Pancreas (tissue), 10 donors: ENCODE results near the gene GLYR1. TPM values are rescaled to one million over a fixed set of nuclear protein-coding genes. Genes with fewer than 3 reads are reported as not detected.

Source experiments
- ATAC-seq, 4 donors: fragments of 200-7000 bp; cut with Tn5 transposase; one replicate each; pipeline versions ENCODE4 v1.8.0 to v1.9.1; 2020; ENCODE audit warnings: mild to moderate bottlenecking in 4 of 4, moderate library complexity in 4 of 4
- DNase-seq, 6 donors: peaks; one replicate each; pipeline ENCODE4 v3.0.0-alpha.2; 2020
- FAIRE-seq: peaks from 2 replicates; lab custom pipeline; 2012; peaks lifted over from hg19 to GRCh38; lab: Jason Lieb, UNC
- H3K27ac ChIP-seq, 4 donors: fragments of 200-600 bp; sonication (generic); 1 replicate in 3 of 4; 2 replicates in 1 of 4; pipeline versions ENCODE4 v1.5.0 to v1.8.0; 2020
- H3K27me3 ChIP-seq, 4 donors: fragments of 200-600 bp; one replicate each; pipeline ENCODE4 v1.8.0; 2021
- H3K36me3 ChIP-seq, 3 donors: fragments of 200-600 bp; sonication (generic) in 1 of 3; one replicate each; pipeline versions ENCODE4 v1.5.0 to v1.8.0; 2020 to 2021
- H3K4me1 ChIP-seq, 3 donors: fragments of 200-600 bp; one replicate each; pipeline ENCODE4 v1.8.0; 2021
- H3K4me3 ChIP-seq, 4 donors: fragments of 200-600 bp; sonication (generic) in 2 of 4; one replicate each; pipeline versions ENCODE4 v1.5.0 to v1.8.0; 2020 to 2021
- H3K9me3 ChIP-seq, 4 donors: fragments of 200-600 bp; one replicate each; pipeline ENCODE4 v1.8.0; 2021
- WGBS, 2 donors: extraction: QIAGEN DNeasy Blood & Tissue Kit; methylation state at CpG; one replicate each; pipeline ENCODE4 v1.1.7; 2013; 5-methylcytosine and 5-hydroxymethylcytosine counted together
- intact Hi-C, 3 donors: fragments of 100-400 bp; cut with DNase I; formaldehyde crosslinking; loops; one replicate each; pipeline versions ENCODE4 v1.11.1 to v1.14.2; 2022
- polyA plus RNA-seq, 2 donors: library from polyadenylated mRNA; stranded (reverse); fragments of 200-250 nt; gene quantifications; one replicate each; pipeline ENCODE4 v1.2.3, GENCODE V29; 2013
- total RNA-seq, 6 donors: library from RNA; stranded (reverse); fragmentation: NEBNext Ultra II Directional in 4 of 6; extraction: Animal tissue kit (Norgen Biotek cat#: 25700) in 4 of 6; gene quantifications; one replicate each; pipeline versions ENCODE4 v1.2.1 to v1.2.4, GENCODE V29; 2021 to 2023
- TF ChIP-seq, protein P1 (sequence below), 4 donors: fragments of 200-600 bp; sonication (generic) in 3 of 4; IDR thresholded peaks; one replicate each; pipeline versions ENCODE4 v1.5.0 to v1.8.0; 2021; ENCODE audit warnings: antibody characterized with exemption in 4 of 4
- donor health status: healthy with polysubstance abuse.
- donor health status: DM: no; HTN: no; CAD: no; lungs with moderate emphysema.
- donor health status: DM: no; HTN: no; CAD: no.
- donor health status: control.
- donor health status: control.
- donor health status: Bipolar disorder and iron deficiency.
- donor health status: DM: yes; HTN: yes; CAD: no.
- donor health status: DM: no; HTN: no; CAD: no.
- donor health status: DM: no; HTN: no; CAD: no.
- donor health status: DM: yes; HTN: yes; CAD: no.

Gene GLYR1
- total and polyA plus RNA-seq, 8 donors = 27.2 to 58.6 (median 39.5) TPM

DNA sequence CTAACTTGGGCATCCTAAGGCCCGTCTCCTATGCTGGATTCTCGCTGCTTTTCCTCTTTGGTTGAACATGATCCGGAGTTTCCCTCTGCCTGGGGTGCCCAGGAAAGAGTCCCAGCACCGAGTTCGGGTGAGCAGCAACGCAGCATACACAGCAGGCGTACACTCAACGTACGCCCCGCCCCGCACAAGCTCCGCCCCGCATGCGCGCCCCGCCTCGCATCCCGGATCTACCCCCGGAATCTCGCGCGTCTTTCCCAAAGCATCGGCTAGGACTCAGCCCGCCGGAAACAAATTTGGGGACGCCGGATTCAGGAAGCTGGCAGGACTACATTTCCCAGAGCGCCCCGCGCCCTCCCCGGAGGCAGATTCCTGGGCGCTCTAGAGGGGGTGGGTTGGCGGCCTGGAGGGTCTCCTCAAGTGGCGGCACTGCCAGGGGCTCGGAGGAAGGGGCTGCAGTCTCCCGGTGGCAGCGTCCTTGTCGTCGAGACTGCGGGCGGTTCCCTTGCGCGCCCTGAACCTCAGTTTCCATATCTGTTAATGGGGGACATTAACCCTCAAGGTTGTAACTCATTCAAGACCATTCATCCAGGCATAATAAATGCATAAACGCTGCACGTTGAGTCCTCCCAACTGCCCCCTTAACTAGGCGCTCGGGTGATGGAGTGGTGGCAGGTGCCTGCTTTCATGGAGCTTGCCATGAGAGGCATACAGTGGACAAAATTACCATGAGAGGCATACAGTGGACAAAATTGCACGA is 78.4 kb downstream of the GLYR1 start:
- H3K9me3 ChIP-seq = no peaks in the 10 kb centered on the region
- peak overlapping the region; percentile 37 to 93 (median 62) for H3K4me3 ChIP-seq
- ATAC-seq = peak; percentile 90 to 95 (median 91)
- intact Hi-C loops = no loop called here
- 2 to 3% methylated on average over 48 of the region's 48 CpGs for WGBS, 2 donors
- no peak for FAIRE-seq
- peak; percentile 95 to 98 (median 97) for DNase-seq
- H3K27me3 ChIP-seq = no peaks in the 10 kb centered on the region
- no peaks in the 10 kb centered on the region for H3K36me3 ChIP-seq
- H3K4me1 ChIP-seq = peaks cover 0 to 18% (median 12%) of the 10 kb centered on the region in 3 donors
- peak overlapping the region; percentile 72 to 89 (median 82) for H3K27ac ChIP-seq
- TF ChIP-seq, protein P1, sequence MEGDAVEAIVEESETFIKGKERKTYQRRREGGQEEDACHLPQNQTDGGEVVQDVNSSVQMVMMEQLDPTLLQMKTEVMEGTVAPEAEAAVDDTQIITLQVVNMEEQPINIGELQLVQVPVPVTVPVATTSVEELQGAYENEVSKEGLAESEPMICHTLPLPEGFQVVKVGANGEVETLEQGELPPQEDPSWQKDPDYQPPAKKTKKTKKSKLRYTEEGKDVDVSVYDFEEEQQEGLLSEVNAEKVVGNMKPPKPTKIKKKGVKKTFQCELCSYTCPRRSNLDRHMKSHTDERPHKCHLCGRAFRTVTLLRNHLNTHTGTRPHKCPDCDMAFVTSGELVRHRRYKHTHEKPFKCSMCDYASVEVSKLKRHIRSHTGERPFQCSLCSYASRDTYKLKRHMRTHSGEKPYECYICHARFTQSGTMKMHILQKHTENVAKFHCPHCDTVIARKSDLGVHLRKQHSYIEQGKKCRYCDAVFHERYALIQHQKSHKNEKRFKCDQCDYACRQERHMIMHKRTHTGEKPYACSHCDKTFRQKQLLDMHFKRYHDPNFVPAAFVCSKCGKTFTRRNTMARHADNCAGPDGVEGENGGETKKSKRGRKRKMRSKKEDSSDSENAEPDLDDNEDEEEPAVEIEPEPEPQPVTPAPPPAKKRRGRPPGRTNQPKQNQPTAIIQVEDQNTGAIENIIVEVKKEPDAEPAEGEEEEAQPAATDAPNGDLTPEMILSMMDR (IDR thresholded peaks at IDR 0.05) = no peak

DNA sequence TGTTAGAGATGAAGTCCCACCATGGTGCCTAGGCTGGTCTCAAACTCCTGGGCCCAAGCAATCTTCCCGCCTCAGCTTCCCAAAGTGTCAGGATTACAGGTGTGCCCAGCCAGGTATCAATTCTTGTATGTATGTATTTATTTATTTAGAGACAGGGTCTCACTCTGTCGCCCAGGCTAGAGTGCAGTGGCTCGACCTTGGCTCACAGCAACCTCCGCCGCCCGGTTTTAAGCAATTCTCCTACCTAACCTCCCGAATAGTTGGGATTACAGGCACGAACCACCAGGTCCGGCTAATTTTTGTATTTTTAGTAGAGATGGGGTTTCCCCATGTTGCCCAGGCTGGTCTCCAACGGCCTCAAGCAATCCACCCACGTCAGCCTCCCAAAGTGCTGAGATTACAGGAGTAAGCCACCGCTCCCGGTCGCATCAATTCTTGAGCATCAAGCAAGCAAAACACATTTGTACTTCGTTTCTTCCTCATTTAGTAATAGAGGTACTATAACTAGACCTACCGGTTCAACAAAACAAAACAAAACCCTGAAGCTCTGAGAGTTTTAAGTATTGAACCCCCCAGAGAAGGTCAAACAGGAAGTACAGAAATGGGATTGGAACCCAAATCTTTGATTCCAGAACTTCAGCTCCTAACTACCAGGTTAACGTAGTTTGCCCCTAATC is 79.1 kb downstream of the GLYR1 start:
- Histone ChIP-seq H3K27me3 (no peaks in the 10 kb centered on the region), H3K9me3 (no peaks in the 10 kb centered on the region), H3K27ac (peak overlapping the region; percentile 72 to 89 (median 82)), H3K4me1 (peaks cover 0 to 18% (median 12%) of the 10 kb centered on the region in 3 donors), H3K4me3 (peak overlapping the region; percentile 37 to 93 (median 62)), H3K36me3 (no peaks in the 10 kb centered on the region)
- intact Hi-C loops = no loop called here
- ATAC-seq (peak in 2 of 4 donors; percentile 4 to 30), DNase-seq (peak in 1 of 6 donors; percentile 33), FAIRE-seq (no peak)
- 29 to 33% methylated on average over 17 of the region's 17 CpGs for WGBS, 2 donors
- TF ChIP-seq, protein P1 (IDR thresholded peaks at IDR 0.05) = no peak

DNA sequence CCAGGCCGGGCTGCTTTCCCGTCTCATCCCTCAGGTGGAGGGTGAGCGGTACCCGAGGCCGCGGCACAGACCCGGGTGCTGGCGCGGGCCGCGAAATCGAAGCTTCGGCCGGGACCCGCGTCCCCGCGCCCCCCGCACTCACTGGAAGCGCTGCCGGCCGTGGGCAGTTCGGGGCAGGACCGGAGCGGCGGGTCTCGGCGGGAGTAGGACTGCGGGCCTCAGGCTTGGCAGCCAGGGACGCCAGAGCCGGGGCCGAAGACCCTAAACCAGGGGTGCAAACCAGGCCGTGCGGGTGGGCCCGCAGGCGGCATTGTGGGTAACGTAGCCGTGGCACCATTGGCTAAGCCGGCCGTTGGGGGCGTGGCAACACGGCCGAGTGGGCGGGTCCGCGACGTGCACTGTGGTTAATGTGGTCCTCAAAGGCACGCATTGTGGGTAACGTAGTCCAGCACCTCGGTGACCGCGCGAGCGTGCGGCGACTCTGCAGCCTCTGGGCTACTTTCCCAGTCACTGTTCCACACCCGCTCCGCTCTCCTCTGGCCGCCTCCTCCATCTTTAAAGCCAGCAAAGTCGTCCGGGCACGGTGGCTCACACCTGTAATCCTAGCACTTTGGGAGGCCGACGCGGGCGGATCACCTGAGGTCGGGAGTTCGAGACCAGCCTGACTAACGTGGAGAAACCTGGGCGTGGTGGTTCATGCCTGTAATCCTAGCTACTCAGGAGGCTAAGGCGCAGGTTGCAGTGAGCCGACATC is 80.0 kb downstream of the GLYR1 start, which contains the start of gene ZNF500:
Gene ZNF500 (minus strand): TSS at position 288 of the 754 bp plus-strand sequence. CDS start 1,184 bp downstream, outside the sequence.
- TF ChIP-seq, protein P1 (IDR thresholded peaks at IDR 0.05) = no peak
- H3K4me3 ChIP-seq = peak within 1 kb of the TSS; percentile 73 to 99 (median 90)
- no peaks in the 10 kb centered on the region for H3K9me3 ChIP-seq
- 2 to 3% methylated on average over 66 to 72 of the region's 72 CpGs for WGBS, 2 donors
- H3K27ac ChIP-seq = peak within 1 kb of the TSS; percentile 72 to 89 (median 82)
- no peak for FAIRE-seq
- peak; percentile 86 to 95 (median 92) for ATAC-seq
- intact Hi-C loops = no loop called here
- peak; percentile 97 to 99 (median 98) for DNase-seq
- H3K27me3 ChIP-seq = no peaks in the 10 kb centered on the region
- H3K4me1 ChIP-seq = peaks cover 0 to 18% (median 12%) of the 10 kb centered on the region in 3 donors
- peaks cover 0 to 9% (median 0%) of the 10 kb centered on the region in 3 donors for H3K36me3 ChIP-seq

DNA sequence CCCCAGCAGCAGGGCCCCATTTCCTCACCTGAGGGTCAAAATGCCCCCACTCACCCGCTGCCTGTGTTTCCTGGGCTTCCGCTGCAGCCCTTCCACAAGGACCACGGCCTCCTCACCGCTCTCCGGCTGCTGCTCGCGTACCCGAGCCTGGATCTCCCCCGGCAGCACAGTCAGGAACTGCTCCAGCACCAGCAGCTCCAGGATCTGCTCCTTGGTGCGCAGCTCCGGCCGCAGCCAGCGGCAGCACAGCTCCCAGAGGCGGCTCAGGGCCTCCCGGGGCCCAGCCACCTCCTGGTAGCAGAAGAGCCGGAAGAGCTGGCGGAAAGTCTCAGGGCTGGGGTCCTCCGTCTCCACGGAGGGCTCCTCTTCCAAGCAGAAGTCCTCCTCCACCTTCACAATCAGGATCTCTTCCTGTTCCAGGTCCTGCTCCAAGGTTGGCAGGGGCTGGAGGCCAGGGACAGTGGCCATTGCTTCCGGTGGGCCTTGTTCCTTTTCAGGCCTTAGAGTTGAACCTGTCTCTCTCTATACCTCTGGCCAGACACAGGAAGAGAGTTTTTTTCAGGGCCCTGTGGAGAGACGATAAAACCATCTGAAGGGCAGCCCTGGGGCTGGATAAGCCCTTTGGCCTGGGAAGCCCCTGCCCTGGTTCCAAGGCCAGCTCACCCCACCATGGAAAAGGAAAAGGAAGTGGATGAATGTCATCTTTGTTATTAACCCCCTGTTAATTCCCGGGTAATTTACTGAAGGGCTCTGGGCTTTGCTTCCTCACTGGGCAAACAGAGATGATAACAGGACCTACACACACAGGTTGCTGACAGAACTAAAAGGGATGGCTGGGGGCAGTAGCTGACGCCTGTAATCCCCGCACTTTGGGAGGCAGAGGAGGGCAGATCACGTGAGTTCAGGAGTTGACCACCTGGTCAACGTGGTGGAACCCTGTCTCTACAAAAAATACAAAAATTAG is 81.3 kb downstream of the GLYR1 start:
- no peak for ATAC-seq

More for the DNA sequence above, 81.3 kb downstream of the GLYR1 start:
- intact Hi-C loops = no loop called here
- Histone ChIP-seq H3K36me3 (peaks cover 0 to 14% (median 3%) of the 10 kb centered on the region in 3 donors), H3K4me3 (peak overlapping the region; percentile 73 to 99 (median 90)), H3K27me3 (no peaks in the 10 kb centered on the region), H3K4me1 (peaks cover 0 to 18% (median 12%) of the 10 kb centered on the region in 3 donors), H3K27ac (no peak overlapping the region), H3K9me3 (no peaks in the 10 kb centered on the region)
- FAIRE-seq (no peak), DNase-seq (no peak)
- TF ChIP-seq, protein P1 (IDR thresholded peaks at IDR 0.05) = no peak
- 68 to 72% methylated on average over 26 of the region's 26 CpGs for WGBS, 2 donors
